Endodermal cell (in vitro differentiated cells): ENCODE measurements around the gene LRTM2. TPM values are rescaled to one million over a fixed set of nuclear protein-coding genes. Genes with fewer than 3 reads are reported as not detected.

ENCODE experiments used
- DNase-seq: peaks from one replicate; pipeline ENCODE4 v3.0.0-alpha.2; 2017
- H3K27ac ChIP-seq: 2 replicates; pipeline ENCODE4 v1.5.1; 2013; ENCODE audit warnings: mild to moderate bottlenecking, low read depth, low read length, moderate library complexity
- H3K27me3 ChIP-seq: 2 replicates; pipeline ENCODE4 v1.6.1; 2013; ENCODE audit warnings: mild to moderate bottlenecking, low read length, moderate library complexity; ENCODE audit not compliant: insufficient read depth, control insufficient read depth, poor library complexity, severe bottlenecking
- H3K36me3 ChIP-seq: 2 replicates; pipeline ENCODE4 v1.7.0; 2013; ENCODE audit warnings: mild to moderate bottlenecking, low read length, moderate library complexity; ENCODE audit not compliant: control insufficient read depth, insufficient read depth
- H3K4me1 ChIP-seq: one replicate; pipeline ENCODE4 v1.7.0; 2013; ENCODE audit warnings: low read length; ENCODE audit not compliant: control insufficient read depth, insufficient read depth
- H3K4me3 ChIP-seq: 2 replicates; pipeline ENCODE4 v1.5.1; 2013; ENCODE audit warnings: mild to moderate bottlenecking, low read length, moderate library complexity
- H3K9ac ChIP-seq: 2 replicates; pipeline ENCODE4 v1.6.1; 2013; ENCODE audit warnings: mild to moderate bottlenecking, low read length, moderate library complexity; ENCODE audit not compliant: poor library complexity, severe bottlenecking; ENCODE audit errors: extremely low read depth
- H3K9me3 ChIP-seq: 2 replicates; pipeline ENCODE4 v1.6.1; 2013; ENCODE audit warnings: mild to moderate bottlenecking, low read length, moderate library complexity; ENCODE audit not compliant: control insufficient read depth
- H3K27ac Mint-ChIP-seq: 2 replicates; pipeline ENCODE4 v1.8.0; 2020; ENCODE audit warnings: mixed read lengths
- H3K27me3 Mint-ChIP-seq: 2 replicates; pipeline ENCODE4 v1.8.0; 2021; ENCODE audit warnings: mild to moderate bottlenecking, mixed read lengths; ENCODE audit not compliant: insufficient read depth
- H3K36me3 Mint-ChIP-seq: 2 replicates; pipeline ENCODE4 v1.8.0; 2020; ENCODE audit warnings: low read depth, mixed read lengths
- H3K4me1 Mint-ChIP-seq: 2 replicates; pipeline ENCODE4 v1.8.0; 2020; ENCODE audit warnings: mixed read lengths
- H3K4me3 Mint-ChIP-seq: 2 replicates; pipeline ENCODE4 v1.8.0; 2020; ENCODE audit warnings: mild to moderate bottlenecking, moderate library complexity, mixed read lengths
- H3K9me3 Mint-ChIP-seq: 2 replicates; pipeline ENCODE4 v1.8.0; 2020; ENCODE audit warnings: mild to moderate bottlenecking, mixed read lengths
- CTCF ChIP-seq: fragments of 200-600 bp; sonication (generic); conservative IDR thresholded peaks from 2 replicates; pipeline ENCODE4 v1.5.0; 2021; ENCODE audit warnings: antibody characterized with exemption, mild to moderate bottlenecking
- WGBS, 2 experiments: methylation state at CpG; one replicate each; pipeline versions ENCODE4 v1.1.5 to v1.1.7; 2013; ENCODE audit warnings: missing lambda C conversion rate in 2 of 2, mixed read lengths in 1 of 2; ENCODE audit not compliant: insufficient coverage in 1 of 2, insufficient read length in 1 of 2; 5-methylcytosine and 5-hydroxymethylcytosine counted together
- total RNA-seq, 2 donors: library from RNA; stranded (reverse); fragmentation: NEBNext Ultra II Directional in 1 of 2; extraction: Animal tissue kit (Norgen Biotek cat#: 25700) in 1 of 2; gene quantifications; 2 replicates in 1 of 2; 3 replicates in 1 of 2; pipeline ENCODE4 v1.2.1, GENCODE V29; 2021

The LRTM2 gene
- total RNA-seq, 2 donors from 2014 or later = 0.40 TPM

- H3K27ac Mint-ChIP-seq = peak overlapping the region; percentile 5
- Histone ChIP-seq H3K27ac (no peak overlapping the region), H3K4me1 (peaks cover 15% of the 10 kb centered on the region), H3K27me3 (no peaks in the 10 kb centered on the region), H3K9ac (peak overlapping the region; percentile 22), H3K36me3 (peaks cover 74% of the 10 kb centered on the region), H3K9me3 (no peaks in the 10 kb centered on the region), H3K4me3 (peak overlapping the region; percentile 16)
- peaks cover 21% of the 10 kb centered on the region for H3K4me1 Mint-ChIP-seq
- no peaks in the 10 kb centered on the region for H3K27me3 Mint-ChIP-seq
- H3K36me3 Mint-ChIP-seq = peaks cover 64% of the 10 kb centered on the region
- WGBS, 2 experiments = 88 to 89% methylated on average over 2 of the region's 2 CpGs
- no peak overlapping the region for H3K4me3 Mint-ChIP-seq
- peak; percentile 47 for DNase-seq
- no peak for TF ChIP-seq CTCF
- no peaks in the 10 kb centered on the region for H3K9me3 Mint-ChIP-seq
Observed at GRCh38 chr12:1781772-1782171, 38.6 kb upstream of the LRTM2 start.

- H3K4me1 ChIP-seq = peaks cover 15% of the 10 kb centered on the region
- 67 to 100% methylated on average over 1 of the region's 2 CpGs for WGBS, 2 experiments
- Mint-ChIP-seq H3K27ac (peak overlapping the region; percentile 5), H3K27me3 (no peaks in the 10 kb centered on the region), H3K4me3 (no peak overlapping the region), H3K9me3 (no peaks in the 10 kb centered on the region), H3K4me1 (peaks cover 19% of the 10 kb centered on the region), H3K36me3 (peaks cover 67% of the 10 kb centered on the region)
- H3K36me3 ChIP-seq = peaks cover 78% of the 10 kb centered on the region
- no peaks in the 10 kb centered on the region for H3K9me3 ChIP-seq
- no peak overlapping the region for H3K9ac ChIP-seq
- DNase-seq = no peak
- no peaks in the 10 kb centered on the region for H3K27me3 ChIP-seq
- H3K4me3 ChIP-seq = peak overlapping the region; percentile 16
- TF ChIP-seq CTCF = no peak
- no peak overlapping the region for H3K27ac ChIP-seq
Observed at GRCh38 chr12:1782215-1782614, 38.1 kb upstream of the LRTM2 start.

- TF ChIP-seq CTCF = no peak
- H3K9me3 ChIP-seq = no peaks in the 10 kb centered on the region
- peaks cover 57% of the 10 kb centered on the region for H3K36me3 ChIP-seq
- H3K4me1 Mint-ChIP-seq = peaks cover 18% of the 10 kb centered on the region
- H3K27me3 ChIP-seq = no peaks in the 10 kb centered on the region
- H3K4me3 Mint-ChIP-seq = no peak overlapping the region
- H3K9ac ChIP-seq = no peak overlapping the region
- H3K4me3 ChIP-seq = no peak overlapping the region
- DNase-seq = no peak
- no peaks in the 10 kb centered on the region for H3K9me3 Mint-ChIP-seq
- H3K4me1 ChIP-seq = peaks cover 7% of the 10 kb centered on the region
- H3K27me3 Mint-ChIP-seq = no peaks in the 10 kb centered on the region
- peaks cover 50% of the 10 kb centered on the region for H3K36me3 Mint-ChIP-seq
- WGBS, 2 experiments = 94 to 98% methylated on average over 5 to 6 of the region's 6 CpGs
- H3K27ac ChIP-seq = no peak overlapping the region
- H3K27ac Mint-ChIP-seq = no peak overlapping the region
Observed at GRCh38 chr12:1787714-1788113, 32.7 kb upstream of the LRTM2 start.
